Effector memory CD8-positive, alpha-beta T cell (primary cell): ENCODE results near the gene MCM10.
"Not testable (repeated sequence)": the region's sequence is repeated elsewhere in the genome, so short reads cannot be mapped to it uniquely, and the experiment has no call there.

ENCODE experiments used
- ATAC-seq: fragments of 150-1000 bp; cut with Tn5 transposase; replicated peaks from 2 replicates; pipeline ENCODE4 v1.10.0; 2021; ENCODE audit warnings: mild to moderate bottlenecking, moderate library complexity
- DNase-seq, 3 experiments: peaks; one replicate each; pipeline ENCODE4 v3.0.0; 2021
- H3K27ac Mint-ChIP-seq, 2 donors: one replicate each; pipeline ENCODE4 v1.8.0; 2022; ENCODE audit warnings: mild to moderate bottlenecking in 2 of 2, mixed read lengths in 2 of 2, moderate library complexity in 2 of 2
- H3K27me3 Mint-ChIP-seq, 2 donors: one replicate each; pipeline ENCODE4 v1.8.0; 2022; ENCODE audit warnings: mixed read lengths in 2 of 2
- H3K36me3 Mint-ChIP-seq: one replicate; pipeline ENCODE4 v1.8.0; 2022; ENCODE audit warnings: mild to moderate bottlenecking, moderate library complexity, mixed read lengths; ENCODE audit not compliant: insufficient read depth
- H3K4me1 Mint-ChIP-seq, 2 donors: one replicate each; pipeline ENCODE4 v1.8.0; 2022; ENCODE audit warnings: low read depth in 2 of 2, mixed read lengths in 2 of 2
- H3K4me3 Mint-ChIP-seq, 2 donors: one replicate each; pipeline ENCODE4 v1.8.0; 2022; ENCODE audit warnings: mild to moderate bottlenecking in 2 of 2, mixed read lengths in 2 of 2, moderate library complexity in 2 of 2
- H3K9me3 Mint-ChIP-seq, 2 donors: one replicate each; pipeline ENCODE4 v1.8.0; 2022; ENCODE audit warnings: mixed read lengths in 2 of 2

The MCM10 gene

DNA sequence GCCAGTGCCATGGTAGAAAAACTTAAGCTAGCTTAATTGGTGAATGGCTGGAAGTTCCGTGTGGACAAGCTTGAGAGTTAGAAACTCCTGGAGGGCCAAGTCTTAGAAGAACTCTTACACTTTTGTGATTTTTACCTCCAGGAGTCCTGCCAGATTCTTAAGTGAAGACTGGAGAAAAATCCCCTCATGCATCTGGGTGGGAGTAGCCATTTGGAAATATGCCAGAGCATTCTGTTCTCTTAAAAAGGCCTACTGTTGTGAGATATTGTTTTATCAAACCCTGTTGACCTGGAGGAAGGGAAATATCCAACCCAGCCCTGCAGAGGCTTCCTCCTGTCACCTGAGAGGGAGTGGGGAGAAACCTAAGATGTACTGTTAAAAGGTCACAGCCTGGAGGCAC is 17.6 kb upstream of the MCM10 start:
- Mint-ChIP-seq H3K4me3 (no peak overlapping the region), H3K4me1 (peaks cover 0 to 2% of the 10 kb centered on the region in 2 donors), H3K27me3 (no peaks in the 10 kb centered on the region), H3K9me3 (peaks cover 2 to 15% of the 10 kb centered on the region in 2 donors), H3K27ac (no peak overlapping the region), H3K36me3 (peaks cover 30% of the 10 kb centered on the region)
- ATAC-seq (no peak), DNase-seq (no peak)

DNA sequence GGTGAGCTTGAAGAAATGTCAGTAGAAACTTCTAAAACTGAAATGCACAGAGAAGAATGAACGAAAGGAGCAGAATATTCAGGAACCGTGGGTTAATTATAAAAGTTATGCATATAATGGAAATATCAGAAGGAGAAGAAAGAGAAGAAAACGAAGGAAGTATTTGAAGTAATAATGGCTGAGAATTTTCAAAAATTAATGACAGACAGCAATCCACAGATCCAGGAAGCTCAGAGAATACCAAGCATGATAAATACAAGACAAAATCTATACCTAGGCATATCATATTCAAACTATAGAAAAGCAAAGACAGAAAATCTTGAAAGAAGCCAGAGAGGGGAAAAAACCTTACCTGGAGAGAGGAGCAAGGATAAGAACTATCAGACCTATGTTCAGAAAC is 16.5 kb upstream of the MCM10 start:
- Mint-ChIP-seq H3K4me1 (no peaks in the 10 kb centered on the region), H3K36me3 (peaks cover 28% of the 10 kb centered on the region), H3K9me3 (peaks cover 2 to 15% of the 10 kb centered on the region in 2 donors), H3K27me3 (no peaks in the 10 kb centered on the region), H3K27ac (no peak overlapping the region), H3K4me3 (no peak overlapping the region)
- DNase-seq (no peak), ATAC-seq (no peak)

DNA sequence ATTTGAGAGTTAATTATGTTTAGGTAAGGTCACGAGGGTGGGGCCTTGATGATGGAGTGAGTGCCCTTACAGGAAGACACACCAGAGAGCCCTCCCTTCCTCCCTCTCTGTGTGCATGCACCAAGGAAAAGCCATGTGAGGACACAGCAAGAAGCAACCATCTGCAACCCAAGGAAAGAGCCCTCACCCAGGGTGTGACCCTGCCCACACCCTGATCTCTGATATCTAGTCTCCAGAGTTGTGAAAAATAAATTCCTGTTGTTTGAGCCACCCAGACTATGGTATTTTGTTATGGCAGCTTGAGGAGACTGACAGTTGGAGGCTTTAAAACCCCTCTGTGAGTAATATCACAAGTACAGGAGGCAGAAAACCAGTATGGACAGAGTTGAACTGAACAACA is 15.0 kb upstream of the MCM10 start:
- no peaks in the 10 kb centered on the region for H3K27me3 Mint-ChIP-seq
- no peak for ATAC-seq
- H3K9me3 Mint-ChIP-seq = peaks cover 5 to 15% of the 10 kb centered on the region in 2 donors
- peaks cover 12% of the 10 kb centered on the region for H3K36me3 Mint-ChIP-seq
- H3K4me1 Mint-ChIP-seq = no peaks in the 10 kb centered on the region
- no peak overlapping the region for H3K27ac Mint-ChIP-seq
- H3K4me3 Mint-ChIP-seq = no peak overlapping the region
- DNase-seq = no peak

DNA sequence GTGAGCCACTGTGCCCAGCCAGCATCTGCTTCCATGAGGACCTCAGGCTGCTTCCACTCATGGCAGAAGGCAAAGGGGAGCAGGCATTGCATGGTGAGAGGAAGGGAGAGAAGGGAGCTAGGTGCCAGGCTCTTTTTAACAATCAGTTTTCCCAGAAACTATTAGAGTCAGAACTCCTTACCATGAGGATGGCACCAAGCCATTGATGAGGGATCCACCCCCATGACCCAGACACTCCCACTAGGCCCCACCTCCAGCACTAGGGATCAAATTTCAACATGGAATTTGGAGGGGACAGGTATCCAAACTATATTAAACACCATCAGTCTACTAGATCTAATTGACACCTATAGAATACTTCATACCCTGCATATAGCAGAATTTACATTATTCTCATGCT is 14.2 kb upstream of the MCM10 start:
- H3K27me3 Mint-ChIP-seq = no peaks in the 10 kb centered on the region
- no peaks in the 10 kb centered on the region for H3K4me1 Mint-ChIP-seq

DNA sequence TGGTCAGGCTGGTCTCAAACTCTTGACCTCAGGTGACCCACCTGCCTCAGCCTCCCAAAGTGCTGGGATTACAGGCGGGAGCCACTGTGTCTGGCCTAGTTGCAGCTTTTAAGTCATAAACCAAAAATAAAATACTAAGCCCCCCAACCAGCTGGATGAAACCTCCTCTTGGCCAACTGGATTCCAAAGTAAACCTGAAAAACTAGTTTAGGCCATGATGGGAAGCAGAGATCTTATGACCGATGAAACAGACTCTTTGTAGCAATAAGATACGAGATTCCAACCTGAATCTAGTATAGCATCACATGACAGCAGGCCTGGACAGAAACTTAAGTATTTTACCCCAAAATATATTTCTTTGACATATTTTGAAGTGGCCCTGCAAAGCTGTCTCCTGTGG is 9.1 kb upstream of the MCM10 start:
- no peak for DNase-seq
- Mint-ChIP-seq H3K36me3 (no peaks in the 10 kb centered on the region), H3K27ac (no peak overlapping the region), H3K9me3 (peaks cover 0 to 2% of the 10 kb centered on the region in 2 donors), H3K4me1 (no peaks in the 10 kb centered on the region), H3K4me3 (no peak overlapping the region), H3K27me3 (no peaks in the 10 kb centered on the region)
- ATAC-seq = no peak

More for the DNA sequence above, 14.2 kb upstream of the MCM10 start:
- no peak for DNase-seq
- ATAC-seq = no peak
- Mint-ChIP-seq H3K4me3 (no peak overlapping the region), H3K36me3 (peaks cover 8% of the 10 kb centered on the region), H3K9me3 (peaks cover 5 to 15% of the 10 kb centered on the region in 2 donors), H3K27ac (no peak overlapping the region)

DNA sequence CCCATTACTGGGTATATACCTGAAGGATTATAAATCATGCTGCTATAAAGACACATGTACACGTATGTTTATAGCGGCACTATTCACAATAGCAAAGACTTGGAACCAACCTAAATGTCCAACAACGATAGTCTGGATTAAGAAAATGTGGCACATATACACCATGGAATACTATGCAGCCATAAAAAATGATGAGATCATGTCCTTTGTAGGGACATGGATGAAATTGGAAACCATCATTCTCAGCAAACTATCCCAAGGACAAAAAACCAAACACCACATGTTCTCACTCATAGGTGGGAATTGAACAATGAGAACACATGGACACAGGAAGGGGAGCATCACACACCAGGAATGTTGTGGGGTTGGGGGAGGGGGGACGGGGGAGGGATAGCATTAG is 5.5 kb upstream of the MCM10 start:
- H3K9me3 Mint-ChIP-seq, H3K27me3 Mint-ChIP-seq, DNase-seq, H3K4me1 Mint-ChIP-seq, ATAC-seq, H3K27ac Mint-ChIP-seq, H3K36me3 Mint-ChIP-seq, H3K4me3 Mint-ChIP-seq: not testable (repeated sequence)

DNA sequence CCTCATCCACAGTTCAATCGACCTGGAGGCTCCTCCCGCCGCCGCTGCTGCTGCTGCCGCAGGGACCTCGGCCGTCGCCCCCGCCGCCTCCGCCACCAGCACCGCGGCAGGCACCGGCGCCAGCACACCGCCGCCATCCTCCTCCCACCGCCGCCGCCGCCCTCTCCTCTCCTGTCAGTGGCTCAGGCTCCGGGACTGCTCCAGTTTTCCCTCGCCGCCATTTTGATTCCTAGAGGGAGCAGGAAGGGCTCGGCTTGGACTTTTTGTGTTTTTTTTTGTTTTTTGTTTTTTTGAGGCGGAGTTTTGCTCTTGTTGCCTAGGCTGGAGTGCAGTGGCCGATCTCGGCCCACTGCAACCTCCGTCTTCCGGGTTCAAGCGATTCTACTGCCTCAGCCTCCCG is 3.0 kb upstream of the MCM10 start:
- no peak for DNase-seq
- Mint-ChIP-seq H3K36me3 (peaks cover 6% of the 10 kb centered on the region), H3K9me3 (no peaks in the 10 kb centered on the region), H3K27me3 (no peaks in the 10 kb centered on the region), H3K27ac (peak overlapping the region; percentile 56 to 78), H3K4me1 (peaks cover 15 to 17% of the 10 kb centered on the region in 2 donors), H3K4me3 (peak overlapping the region; percentile 55 to 73)
- no peak for ATAC-seq

DNA sequence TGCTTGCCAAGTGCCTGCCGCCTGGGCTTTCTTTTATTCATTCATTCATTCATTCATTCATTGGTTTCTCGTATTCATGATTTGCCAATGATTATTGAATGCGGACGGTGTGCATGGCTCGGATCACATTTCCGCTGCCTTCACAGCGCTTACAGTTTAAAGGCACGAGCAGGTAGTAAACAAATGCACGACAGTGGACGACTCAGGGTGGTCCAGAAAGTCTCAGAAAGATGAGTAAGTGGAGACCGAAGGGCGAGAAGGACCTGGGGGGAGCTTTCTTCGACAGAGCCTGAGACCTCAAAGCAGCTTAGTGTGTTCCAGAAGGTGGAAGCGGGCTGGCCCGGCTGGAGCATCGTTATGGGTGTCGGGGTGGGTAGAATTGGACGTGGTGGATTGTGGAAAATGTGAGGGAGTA is 506 bp downstream of the MCM10 start:
- Mint-ChIP-seq H3K4me1 (peaks cover 15 to 17% of the 10 kb centered on the region in 2 donors), H3K4me3 (peak overlapping the region; percentile 77 to 85), H3K9me3 (no peaks in the 10 kb centered on the region), H3K27me3 (no peaks in the 10 kb centered on the region), H3K36me3 (peaks cover 6% of the 10 kb centered on the region), H3K27ac (no peak overlapping the region)
- ATAC-seq = no peak
- no peak for DNase-seq

DNA sequence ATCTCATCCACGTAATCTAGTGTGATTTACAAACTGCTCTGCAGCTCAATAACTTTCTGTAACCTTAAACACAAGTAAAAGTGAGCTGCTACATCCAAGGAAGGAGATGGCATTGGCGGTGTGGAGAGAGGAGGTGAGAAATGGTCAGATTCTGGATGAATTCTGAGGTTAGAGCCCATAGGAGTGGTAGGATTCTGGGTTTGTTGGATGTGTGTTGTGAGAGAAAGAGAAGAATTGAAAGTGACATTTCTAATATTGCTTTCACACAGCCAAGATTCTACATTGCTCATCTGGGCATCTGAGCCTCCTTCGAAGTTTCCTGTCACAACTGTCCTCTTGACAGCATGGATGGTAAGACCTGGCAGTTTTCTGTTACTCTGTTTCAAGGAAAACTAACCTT is 2.5 kb downstream of the MCM10 start:
- no peak for ATAC-seq
- Mint-ChIP-seq H3K4me3 (no peak overlapping the region), H3K27me3 (no peaks in the 10 kb centered on the region)

DNA sequence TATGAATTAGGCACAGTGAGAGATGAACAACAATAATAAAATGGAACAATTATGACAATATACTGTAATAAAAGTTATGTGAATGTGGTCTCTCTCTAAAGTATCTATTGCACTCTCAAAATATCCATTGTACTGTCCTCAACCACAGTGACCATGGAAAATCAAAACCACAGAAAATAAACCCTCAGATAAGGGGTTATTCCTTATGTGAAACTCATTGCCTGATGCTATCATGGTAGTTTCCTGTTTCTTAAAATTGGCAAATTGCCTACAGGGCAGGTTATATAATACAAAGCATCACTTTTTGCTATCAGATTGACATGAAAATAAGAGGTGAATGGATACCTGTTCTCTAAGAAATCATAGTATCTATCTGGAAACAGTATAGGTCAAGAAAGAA is 3.8 kb downstream of the MCM10 start:
- Mint-ChIP-seq H3K9me3 (no peaks in the 10 kb centered on the region), H3K36me3 (peaks cover 6% of the 10 kb centered on the region), H3K27ac (no peak overlapping the region), H3K27me3 (no peaks in the 10 kb centered on the region), H3K4me1 (peaks cover 15 to 17% of the 10 kb centered on the region in 2 donors), H3K4me3 (no peak overlapping the region)
- no peak for DNase-seq
- no peak for ATAC-seq

More for the DNA sequence above, 2.5 kb downstream of the MCM10 start:
- no peak for DNase-seq
- Mint-ChIP-seq H3K9me3 (no peaks in the 10 kb centered on the region), H3K27ac (no peak overlapping the region), H3K36me3 (peaks cover 6% of the 10 kb centered on the region), H3K4me1 (peaks cover 15 to 17% of the 10 kb centered on the region in 2 donors)

DNA sequence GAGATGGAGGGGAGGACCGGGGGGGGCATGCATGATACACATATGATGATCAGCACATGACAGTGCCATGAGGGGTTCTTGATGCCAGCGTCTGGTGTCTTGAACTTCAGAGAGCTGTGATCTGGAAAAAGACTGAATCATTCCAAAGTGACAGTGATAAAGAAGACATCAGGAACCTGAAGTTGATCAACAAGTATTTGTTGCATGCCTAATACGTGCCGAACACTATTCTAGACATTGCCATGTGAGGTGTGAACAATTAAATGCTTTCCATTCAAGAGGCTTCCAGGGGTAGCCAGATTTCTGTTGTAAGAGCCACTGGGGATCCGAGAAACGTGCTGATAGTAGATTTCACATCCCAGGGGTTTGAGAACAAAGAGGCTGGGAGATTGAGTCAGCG is 6.2 kb downstream of the MCM10 start:
- ATAC-seq (no peak), DNase-seq (no peak)
- no peak overlapping the region for H3K4me3 Mint-ChIP-seq
- no peaks in the 10 kb centered on the region for H3K27me3 Mint-ChIP-seq
- H3K4me1 Mint-ChIP-seq = no peaks in the 10 kb centered on the region
- H3K36me3 Mint-ChIP-seq = no peaks in the 10 kb centered on the region
- H3K27ac Mint-ChIP-seq = no peak overlapping the region
- H3K9me3 Mint-ChIP-seq = no peaks in the 10 kb centered on the region

DNA sequence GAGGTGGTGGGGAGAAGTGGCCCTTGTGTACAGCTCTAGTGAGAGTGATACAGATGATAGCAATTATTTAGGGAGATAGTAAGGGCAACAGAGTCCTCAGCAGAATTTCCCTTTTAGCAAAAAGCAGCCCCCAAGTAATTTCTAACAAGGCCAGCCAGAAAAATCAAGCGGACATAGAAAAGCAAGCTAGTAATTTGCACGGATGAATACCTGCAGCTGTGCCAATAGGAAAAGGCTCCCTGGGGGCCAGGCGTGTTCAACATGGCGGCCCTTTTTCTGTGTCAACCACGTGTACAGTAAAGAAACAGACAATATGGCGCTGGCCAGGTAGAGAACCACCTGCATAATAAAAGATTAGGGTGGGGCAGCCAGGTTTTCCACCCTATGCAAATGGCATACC is 7.4 kb downstream of the MCM10 start:
- no peak for DNase-seq
- Mint-ChIP-seq H3K36me3 (no peaks in the 10 kb centered on the region), H3K27me3 (no peaks in the 10 kb centered on the region), H3K9me3 (no peaks in the 10 kb centered on the region), H3K27ac (no peak overlapping the region), H3K4me3 (no peak overlapping the region), H3K4me1 (no peaks in the 10 kb centered on the region)
- no peak for ATAC-seq

DNA sequence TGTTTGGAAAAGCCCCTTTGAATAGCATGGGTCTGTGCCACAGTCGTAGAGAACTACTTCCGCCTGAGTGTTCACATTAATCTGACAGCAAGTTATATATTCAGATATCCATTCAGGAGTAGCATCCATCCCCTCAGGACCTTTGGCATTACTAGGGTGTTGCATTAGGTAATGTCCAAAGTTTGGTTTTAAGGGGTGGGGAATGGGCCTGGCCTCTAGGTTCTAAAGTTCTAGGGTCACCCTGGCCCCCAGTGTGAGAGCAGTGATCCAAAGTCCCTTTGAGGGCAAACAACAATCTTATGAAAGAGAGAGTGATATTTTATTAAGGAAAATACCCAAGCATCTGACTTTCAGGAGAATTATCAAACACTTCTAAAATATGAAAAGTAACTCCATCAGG is 12.3 kb downstream of the MCM10 start:
- no peaks in the 10 kb centered on the region for H3K4me1 Mint-ChIP-seq
- no peak for ATAC-seq
- DNase-seq = no peak
- no peak overlapping the region for H3K4me3 Mint-ChIP-seq
- H3K27ac Mint-ChIP-seq = no peak overlapping the region
- H3K9me3 Mint-ChIP-seq = no peaks in the 10 kb centered on the region
- H3K27me3 Mint-ChIP-seq = no peaks in the 10 kb centered on the region
- H3K36me3 Mint-ChIP-seq = no peaks in the 10 kb centered on the region

DNA sequence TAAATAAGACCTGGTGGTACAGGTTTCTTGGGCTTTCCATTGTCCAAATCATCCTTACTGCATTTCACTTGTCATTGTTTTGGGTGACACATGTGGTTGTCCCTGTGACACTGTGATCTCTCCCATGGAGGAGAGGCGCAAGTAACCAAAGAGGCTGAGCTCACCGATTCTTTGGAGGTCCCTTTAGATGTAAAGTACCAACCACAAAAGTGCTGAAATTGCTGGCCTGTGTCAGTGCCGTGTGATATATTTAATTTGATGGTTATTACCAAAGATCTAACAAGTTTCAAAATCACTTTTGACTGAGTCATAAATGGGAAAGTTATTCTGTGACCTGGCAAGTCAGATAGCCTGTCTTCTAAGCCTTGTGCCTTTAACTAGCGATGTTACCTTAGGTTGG is 19.4 kb downstream of the MCM10 start:
- H3K36me3 Mint-ChIP-seq = no peaks in the 10 kb centered on the region
- no peak overlapping the region for H3K27ac Mint-ChIP-seq
- no peaks in the 10 kb centered on the region for H3K4me1 Mint-ChIP-seq
- no peak overlapping the region for H3K4me3 Mint-ChIP-seq
- no peak for ATAC-seq
- no peak for DNase-seq
- H3K9me3 Mint-ChIP-seq = no peaks in the 10 kb centered on the region
- H3K27me3 Mint-ChIP-seq = no peaks in the 10 kb centered on the region

DNA sequence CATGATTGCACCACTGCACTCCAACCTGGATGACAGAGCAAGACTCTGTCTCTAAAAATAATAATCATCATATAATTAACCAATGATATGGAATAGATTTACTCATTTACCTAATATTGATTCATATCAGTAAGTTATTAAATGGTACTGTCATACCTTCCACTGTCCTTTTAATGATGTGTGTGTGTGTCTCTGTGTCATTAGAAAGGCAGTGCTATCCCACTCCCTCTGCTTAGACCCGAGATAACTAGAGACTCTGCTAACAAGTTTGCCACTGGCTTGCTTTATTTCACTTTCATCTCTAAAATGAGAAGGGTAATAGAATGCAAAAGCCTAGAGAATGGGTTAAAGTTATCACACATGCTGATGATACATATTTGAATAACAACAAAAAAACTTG is 21.1 kb downstream of the MCM10 start:
- DNase-seq (no peak), ATAC-seq (no peak)
- Mint-ChIP-seq H3K36me3 (no peaks in the 10 kb centered on the region), H3K27ac (no peak overlapping the region), H3K27me3 (no peaks in the 10 kb centered on the region), H3K4me3 (no peak overlapping the region), H3K9me3 (no peaks in the 10 kb centered on the region), H3K4me1 (no peaks in the 10 kb centered on the region)
